ENCODE results near the gene CAPZB. TPM values are rescaled to one million over a fixed set of nuclear protein-coding genes. Genes with fewer than 3 reads are reported as not detected.
A peak's percentile ranks its signal among the peaks of the same experiment; 100 is the strongest.

Gene CAPZB
- total RNA-seq, 1 experiment from 2014 or later = 491 TPM

- peaks cover 11% of the 10 kb centered on the region; the same call in 1 of the 2 replicates for H3K4me1 ChIP-seq (ENCODE audit: control insufficient read depth, insufficient read depth, low read length)
- TF ChIP-seq POLR2AphosphoS5 (IDR thresholded peaks at IDR 0.05; ENCODE audit: low read depth, low read length) (no peak), TCF7L2 (IDR thresholded peaks at IDR 0.05; ENCODE audit: low read depth, low read length) (no peak), CTCF (IDR thresholded peaks at IDR 0.05) (no peak), REST (IDR thresholded peaks at IDR 0.05; ENCODE audit: insufficient read depth in 1 of 2, low read depth in 2 of 2, low read length in 1 of 2) (no peak), SIN3A (IDR thresholded peaks at IDR 0.05; ENCODE audit: borderline replicate concordance, insufficient read depth, low read depth, low read length) (no peak)
- ATAC-seq (no peak), DNase-seq (ENCODE audit: low read depth, low spot score) (no peak)
- H3K36me3 ChIP-seq (ENCODE audit: control insufficient read depth, insufficient read depth, low read length) = peaks cover 5% of the 10 kb centered on the region
- H3K9me3 ChIP-seq (ENCODE audit: control insufficient read depth, insufficient read depth, low read depth, low read length) = no peaks in the 10 kb centered on the region
- 0 out of 2 replicates have a peak overlapping the region, but pooled peaks have one; percentile 39 for H3K27ac ChIP-seq (ENCODE audit: low read length)
- ChIA-PET POLR2A (no interaction called here), CTCF (no interaction called here)
- H3K27me3 ChIP-seq (ENCODE audit: control insufficient read depth, insufficient read depth, low read length) = no peaks in the 10 kb centered on the region
- in situ Hi-C loops (cut with HindIII; ENCODE audit: low pct_unique_long_range_greater_than_20kb, low sequenced_read_pairs) (no loop called here), intact Hi-C loops (cut with micrococcal nuclease; ENCODE audit: unreplicated experiment) (no loop called here)
- H3K4me3 ChIP-seq (ENCODE audit: low read depth in 2 of 2, low read length in 2 of 2) = no peak overlapping the region
- BruUV-seq (replicated peaks) = TSS peak; percentile 34
Measured at GRCh38 chr1:19353596-19353995, 131.7 kb downstream of the CAPZB start.

- ChIA-PET POLR2A (no interaction called here), CTCF (no interaction called here)
- ATAC-seq (no peak), DNase-seq (ENCODE audit: low read depth, low spot score) (no peak)
- no TSS peak for BruUV-seq (replicated peaks)
- no peak overlapping the region for H3K27ac ChIP-seq (ENCODE audit: low read length)
- peaks cover 5% of the 10 kb centered on the region for H3K36me3 ChIP-seq (ENCODE audit: control insufficient read depth, insufficient read depth, low read length)
- no peak for TF ChIP-seq REST (IDR thresholded peaks at IDR 0.05; ENCODE audit: insufficient read depth in 1 of 2, low read depth in 2 of 2, low read length in 1 of 2)
- TF ChIP-seq POLR2AphosphoS5 (IDR thresholded peaks at IDR 0.05; ENCODE audit: low read depth, low read length) = no peak
- no peak overlapping the region for H3K4me3 ChIP-seq (ENCODE audit: low read depth in 2 of 2, low read length in 2 of 2)
- in situ Hi-C loops (cut with HindIII; ENCODE audit: low pct_unique_long_range_greater_than_20kb, low sequenced_read_pairs) (no loop called here), intact Hi-C loops (cut with micrococcal nuclease; ENCODE audit: unreplicated experiment) (no loop called here)
- no peaks in the 10 kb centered on the region for H3K9me3 ChIP-seq (ENCODE audit: control insufficient read depth, insufficient read depth, low read depth, low read length)
- H3K4me1 ChIP-seq (ENCODE audit: control insufficient read depth, insufficient read depth, low read length) = peaks cover 11% of the 10 kb centered on the region; the same call in 1 of the 2 replicates
- no peaks in the 10 kb centered on the region for H3K27me3 ChIP-seq (ENCODE audit: control insufficient read depth, insufficient read depth, low read length)
Measured at GRCh38 chr1:19352839-19353238, 132.5 kb downstream of the CAPZB start.
